ENCODE results near the gene CAMSAP2.

Gene CAMSAP2

GRCh38 chr1:200819726-200820125 lies 81.0 kb downstream of the CAMSAP2 start:
- no peak overlapping the region for H3K4me3 ChIP-seq (ENCODE audit: low read depth, low read length)
- DNase-seq (ENCODE audit: low read depth): no peak
- TF ChIP-seq CTCF (IDR thresholded peaks at IDR 0.05; ENCODE audit: low read depth, low read length): no peak
- no peak for TF ChIP-seq MAX (IDR thresholded peaks at IDR 0.05; ENCODE audit: low read depth, low read length)
- no peak for TF ChIP-seq POLR2A (IDR thresholded peaks at IDR 0.05; ENCODE audit: extremely low read depth, insufficient read length)
- no peak for TF ChIP-seq MYC (IDR thresholded peaks at IDR 0.05; ENCODE audit: low read depth, low read length)

GRCh38 chr1:200831091-200831490 lies 92.4 kb downstream of the CAMSAP2 start:
- H3K4me3 ChIP-seq (ENCODE audit: low read depth, low read length): no peak overlapping the region
- no peak for DNase-seq (ENCODE audit: low read depth)
- TF ChIP-seq MAX (IDR thresholded peaks at IDR 0.05; ENCODE audit: low read depth, low read length) (no peak), MYC (IDR thresholded peaks at IDR 0.05; ENCODE audit: low read depth, low read length) (no peak), CTCF (IDR thresholded peaks at IDR 0.05; ENCODE audit: low read depth, low read length) (no peak), POLR2A (IDR thresholded peaks at IDR 0.05; ENCODE audit: extremely low read depth, insufficient read length) (no peak)

GRCh38 chr1:200834383-200834782 lies 95.7 kb downstream of the CAMSAP2 start:
- DNase-seq (ENCODE audit: low read depth): no peak
- TF ChIP-seq POLR2A (IDR thresholded peaks at IDR 0.05; ENCODE audit: extremely low read depth, insufficient read length) (no peak), CTCF (IDR thresholded peaks at IDR 0.05; ENCODE audit: low read depth, low read length) (no peak), MAX (IDR thresholded peaks at IDR 0.05; ENCODE audit: low read depth, low read length) (no peak), MYC (IDR thresholded peaks at IDR 0.05; ENCODE audit: low read depth, low read length) (no peak)
- no peak overlapping the region for H3K4me3 ChIP-seq (ENCODE audit: low read depth, low read length)

- TF ChIP-seq MAX (IDR thresholded peaks at IDR 0.05; ENCODE audit: low read depth, low read length) (no peak), MYC (IDR thresholded peaks at IDR 0.05; ENCODE audit: low read depth, low read length) (no peak), POLR2A (IDR thresholded peaks at IDR 0.05; ENCODE audit: extremely low read depth, insufficient read length) (no peak), CTCF (IDR thresholded peaks at IDR 0.05; ENCODE audit: low read depth, low read length) (no peak)
- H3K4me3 ChIP-seq (ENCODE audit: low read depth, low read length): no peak overlapping the region
- no peak for DNase-seq (ENCODE audit: low read depth)
Measured at GRCh38 chr1:200836213-200836612, 97.5 kb downstream of the CAMSAP2 start.

GRCh38 chr1:200837931-200838571 lies 99.4 kb downstream of the CAMSAP2 start:
- TF ChIP-seq MAX (IDR thresholded peaks at IDR 0.05; ENCODE audit: low read depth, low read length): no peak
- no peak overlapping the region for H3K4me3 ChIP-seq (ENCODE audit: low read depth, low read length)
- DNase-seq (ENCODE audit: low read depth): peak; percentile 26

- TF ChIP-seq CTCF (IDR thresholded peaks at IDR 0.05; ENCODE audit: low read depth, low read length) (no peak), POLR2A (IDR thresholded peaks at IDR 0.05; ENCODE audit: extremely low read depth, insufficient read length) (no peak), MAX (IDR thresholded peaks at IDR 0.05; ENCODE audit: low read depth, low read length) (no peak), MYC (IDR thresholded peaks at IDR 0.05; ENCODE audit: low read depth, low read length) (no peak)
- H3K4me3 ChIP-seq (ENCODE audit: low read depth, low read length): no peak overlapping the region
Measured at GRCh38 chr1:200838676-200839445, 100.2 kb downstream of the CAMSAP2 start.

More at GRCh38 chr1:200838676-200839445, 100.2 kb downstream of the CAMSAP2 start:
- no peak for DNase-seq (ENCODE audit: low read depth)
